CD4-positive, alpha-beta T cell treated with Interleukin-12 subunit alpha and Interleukin-12 subunit beta, for 1 hour (primary cell): Measurements from ENCODE around the gene MXD3.

Source experiments
- DNase-seq: peaks from one replicate; pipeline ENCODE4 v3.0.0-alpha.2; 2020

The MXD3 gene

DNA sequence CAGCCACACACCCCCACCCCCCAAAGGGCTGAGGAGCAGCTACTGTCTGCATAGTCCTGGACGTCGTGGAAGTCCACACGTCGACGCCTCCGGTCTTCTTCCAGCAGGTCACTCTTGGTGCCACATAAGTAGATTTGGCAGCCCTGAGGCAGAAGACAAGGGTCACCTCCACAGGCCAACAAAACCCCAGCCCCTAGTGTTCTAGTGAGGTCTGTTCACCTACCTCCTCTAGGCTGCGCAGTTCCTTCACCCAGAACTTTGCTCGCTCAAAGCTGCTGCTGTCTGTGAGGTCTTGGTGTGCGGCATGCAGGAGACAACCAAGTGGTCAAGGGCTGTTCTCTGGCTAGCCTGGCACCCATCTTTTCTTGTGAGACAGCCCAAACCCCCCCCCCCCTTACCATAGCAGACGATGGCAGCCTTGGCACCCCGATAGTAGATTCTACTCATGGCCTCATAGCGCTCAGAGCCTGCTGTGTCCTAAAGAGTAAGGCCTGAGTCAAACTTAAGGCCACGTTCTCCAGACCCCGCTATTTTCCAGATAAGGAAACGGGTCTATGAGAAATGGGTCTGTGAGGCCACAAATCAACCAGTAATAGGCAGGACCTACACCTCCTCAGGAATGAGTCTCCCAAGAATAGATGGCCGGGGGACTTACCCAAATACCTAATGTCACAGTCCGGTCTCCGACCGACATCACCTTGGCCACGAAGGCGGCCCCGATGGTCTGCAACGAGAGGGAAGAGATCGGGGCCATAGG is 9.2 kb downstream of the MXD3 start:
- DNase-seq, result no peak

DNA sequence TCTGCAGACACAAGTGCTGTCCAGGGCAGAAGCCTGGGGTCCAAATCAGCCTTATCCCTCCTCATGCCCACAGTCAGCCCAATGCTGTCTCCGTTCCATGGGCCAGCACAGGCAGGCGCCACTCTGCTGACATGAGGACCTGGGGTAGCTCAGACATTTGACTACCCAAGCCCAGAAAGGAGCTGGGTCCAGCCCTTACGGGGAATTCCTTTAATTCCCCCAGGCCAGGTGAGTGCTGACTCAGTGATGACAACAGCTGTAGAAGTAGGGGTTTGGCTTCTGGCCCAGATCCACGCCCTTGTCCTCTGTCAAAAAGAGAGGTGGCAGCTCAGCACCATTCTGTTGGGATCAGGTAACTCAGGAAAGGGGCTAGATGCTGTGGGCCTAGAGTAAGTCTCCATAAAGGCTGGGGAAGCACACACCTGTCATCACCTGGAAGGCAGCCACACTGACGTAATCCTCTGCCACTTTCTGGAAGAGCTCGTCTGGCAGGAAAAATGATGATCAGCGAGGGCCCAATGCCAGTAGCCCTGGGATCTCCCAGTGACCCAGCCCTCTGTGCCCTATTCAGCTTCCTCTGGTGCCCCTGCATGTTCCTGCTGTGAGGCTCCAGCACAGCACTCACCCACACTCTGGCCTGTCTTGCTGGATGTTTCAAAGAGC is 10.1 kb downstream of the MXD3 start:
- no peak for DNase-seq

DNA sequence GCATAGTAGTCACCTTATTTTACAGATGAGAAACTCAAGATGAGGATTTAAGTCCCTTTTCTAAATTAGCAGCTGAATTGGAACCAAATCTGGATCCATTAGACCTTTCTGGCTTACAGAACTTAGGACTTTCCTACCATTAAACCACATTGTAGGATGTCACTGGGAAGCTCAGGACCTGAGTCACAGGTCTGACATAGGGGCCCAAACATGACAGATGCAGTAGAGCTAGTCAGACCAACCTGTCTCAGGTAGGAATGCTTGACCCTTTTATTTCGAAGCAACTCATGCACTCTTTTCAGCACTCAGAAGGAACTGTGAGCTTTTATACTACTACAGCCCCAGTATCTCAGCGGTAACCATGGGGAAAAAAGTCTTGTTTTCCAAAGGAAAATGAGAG is 10.7 kb downstream of the MXD3 start:
- DNase-seq, result no peak

DNA sequence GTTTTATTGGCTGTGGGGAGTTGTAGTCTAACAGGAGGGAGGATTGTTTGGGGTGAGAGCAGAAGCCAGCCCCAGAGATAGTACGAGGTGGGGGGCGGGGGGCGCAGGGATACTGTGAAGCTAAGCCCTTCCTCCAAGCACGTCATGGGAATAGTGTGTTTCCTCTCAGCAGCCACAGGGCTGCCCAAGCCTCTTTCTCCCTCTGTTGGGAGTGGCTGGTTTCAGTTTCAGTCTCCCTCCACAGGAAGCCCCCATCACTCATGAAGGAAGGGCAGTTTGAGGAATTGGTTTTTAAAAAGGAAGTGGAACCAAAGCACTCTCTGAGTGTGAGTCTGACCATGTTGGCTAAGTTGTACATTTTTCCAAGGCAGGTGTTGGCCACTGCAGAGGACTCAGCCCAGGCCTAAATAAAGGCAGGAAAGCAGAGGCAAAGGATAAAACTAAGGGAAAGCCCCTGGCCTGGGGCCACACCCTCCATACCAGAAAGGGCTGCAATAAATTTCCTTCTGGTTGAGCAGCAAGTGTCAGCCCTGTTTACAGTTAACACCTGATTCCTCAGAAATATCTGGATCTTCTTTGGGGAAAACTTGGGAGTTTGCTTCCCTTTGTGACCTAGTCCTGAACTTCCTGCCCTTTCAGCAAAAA is 11.3 kb downstream of the MXD3 start:
- peak; percentile 76 for DNase-seq

DNA sequence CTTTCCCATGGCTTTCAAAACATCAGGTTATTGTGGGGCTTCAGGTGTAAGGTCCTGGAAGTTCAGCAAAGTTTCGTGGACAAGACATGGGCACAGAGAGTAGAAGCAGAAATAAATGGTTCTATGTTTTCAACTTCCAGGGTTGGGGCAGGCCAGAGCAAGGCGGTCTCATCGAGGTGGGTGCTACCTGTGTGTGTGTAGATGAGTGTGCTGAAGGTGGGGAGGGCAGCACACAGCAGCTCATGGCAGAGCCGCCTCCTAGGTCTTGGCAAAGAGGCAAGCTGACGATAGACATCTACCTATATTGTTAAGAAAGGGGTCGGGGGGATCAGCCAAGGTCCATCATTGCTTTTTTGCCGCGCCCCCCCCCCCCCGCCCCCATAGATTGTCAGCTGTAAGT is 12.0 kb downstream of the MXD3 start:
- no peak for DNase-seq

DNA sequence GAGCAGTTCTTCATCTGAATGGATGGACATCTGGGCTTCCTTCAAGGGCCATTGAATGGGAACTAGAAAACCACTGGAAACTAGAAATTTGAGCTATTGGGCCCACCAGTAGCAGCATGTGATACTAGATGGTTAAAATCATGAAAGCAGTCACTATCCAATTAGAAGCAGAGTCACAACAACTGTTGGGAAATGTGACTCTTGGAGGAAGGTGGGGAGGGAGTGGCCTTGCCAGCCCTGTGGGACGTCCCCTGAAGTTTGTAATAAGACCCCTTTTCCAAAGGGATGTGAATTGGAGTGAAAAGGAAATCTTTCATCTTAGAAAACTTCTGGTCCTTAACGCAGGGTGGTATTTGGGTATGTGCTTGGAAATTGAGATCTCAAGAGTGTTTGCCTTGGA is 13.8 kb downstream of the MXD3 start:
- no peak for DNase-seq

DNA sequence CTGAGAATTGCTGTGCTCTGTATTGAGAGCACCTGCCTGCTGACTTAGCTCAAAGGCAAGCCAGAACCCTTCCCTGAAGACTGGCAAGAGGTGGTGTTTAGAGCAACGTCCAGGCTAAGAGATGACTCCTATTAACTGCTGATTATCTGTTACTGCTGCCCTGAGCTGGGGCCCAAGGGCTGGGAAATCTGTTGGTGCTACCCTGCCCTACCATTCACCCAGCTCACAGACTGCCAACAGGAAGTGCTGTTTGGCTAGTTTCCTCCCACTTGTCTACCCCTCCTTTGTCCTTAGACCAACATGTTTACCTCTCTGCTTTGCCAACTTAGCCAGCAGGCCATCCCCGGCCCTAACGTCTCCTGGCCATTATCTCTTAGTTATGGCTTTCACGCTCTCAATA is 15.1 kb downstream of the MXD3 start:
- no peak for DNase-seq

DNA sequence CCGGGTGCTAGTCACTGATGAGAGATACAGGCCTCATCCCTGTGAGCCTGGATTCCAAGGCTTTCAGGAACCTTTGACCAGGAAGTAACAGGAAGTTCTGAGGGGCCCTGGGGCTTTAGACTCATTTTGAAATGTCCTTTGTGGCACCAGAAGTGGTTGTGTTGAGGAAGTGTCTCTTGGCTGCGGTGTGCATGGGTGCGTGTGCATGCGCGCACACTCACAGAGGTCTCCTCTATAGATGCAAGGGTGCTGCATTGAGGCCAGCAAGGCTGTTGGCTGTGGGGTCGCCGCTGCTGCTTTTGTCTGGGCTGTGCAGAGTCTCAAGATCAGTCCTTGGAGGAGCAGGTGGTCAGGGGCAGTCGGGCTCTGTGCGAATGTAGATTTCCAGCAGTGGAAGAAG is 15.8 kb downstream of the MXD3 start:
- DNase-seq, result no peak

DNA sequence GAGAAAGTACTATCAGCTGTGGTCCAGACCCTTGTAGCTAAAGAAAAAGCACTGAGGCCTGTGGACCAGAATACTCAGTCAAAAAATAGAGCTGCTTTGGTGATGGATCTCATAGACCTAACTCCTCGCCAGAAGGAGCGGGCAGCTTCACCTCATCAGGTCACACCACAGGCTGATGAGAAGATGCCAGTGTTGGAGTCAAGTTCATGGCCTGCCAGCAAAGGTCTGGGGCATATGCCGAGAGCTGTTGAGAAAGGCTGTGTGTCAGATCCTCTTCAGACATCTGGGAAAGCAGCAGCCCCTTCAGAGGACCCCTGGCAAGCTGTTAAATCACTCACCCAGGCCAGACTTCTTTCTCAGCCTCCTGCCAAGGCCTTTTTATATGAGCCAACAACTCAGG is 17.1 kb downstream of the MXD3 start:
- DNase-seq, result no peak

DNA sequence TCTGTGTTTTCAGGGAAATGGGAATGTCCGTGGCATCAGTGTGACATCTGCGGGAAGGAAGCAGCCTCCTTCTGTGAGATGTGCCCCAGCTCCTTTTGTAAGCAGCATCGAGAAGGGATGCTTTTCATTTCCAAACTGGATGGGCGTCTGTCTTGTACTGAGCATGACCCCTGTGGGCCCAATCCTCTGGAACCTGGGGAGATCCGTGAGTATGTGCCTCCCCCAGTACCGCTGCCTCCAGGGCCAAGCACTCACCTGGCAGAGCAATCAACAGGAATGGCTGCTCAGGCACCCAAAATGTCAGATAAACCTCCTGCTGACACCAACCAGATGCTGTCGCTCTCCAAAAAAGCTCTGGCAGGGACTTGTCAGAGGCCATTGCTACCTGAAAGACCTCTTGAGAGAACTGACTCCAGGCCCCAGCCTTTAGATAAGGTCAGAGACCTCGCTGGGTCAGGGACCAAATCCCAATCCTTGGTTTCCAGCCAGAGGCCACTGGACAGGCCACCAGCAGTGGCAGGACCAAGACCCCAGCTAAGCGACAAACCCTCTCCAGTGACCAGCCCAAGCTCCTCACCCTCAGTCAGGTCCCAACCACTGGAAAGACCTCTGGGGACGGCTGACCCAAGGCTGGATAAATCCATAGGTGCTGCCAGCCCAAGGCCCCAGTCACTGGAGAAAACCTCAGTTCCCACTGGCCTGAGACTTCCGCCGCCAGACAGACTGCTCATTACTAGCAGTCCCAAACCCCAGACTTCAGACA is 17.7 kb downstream of the MXD3 start:
- DNase-seq, result no peak

DNA sequence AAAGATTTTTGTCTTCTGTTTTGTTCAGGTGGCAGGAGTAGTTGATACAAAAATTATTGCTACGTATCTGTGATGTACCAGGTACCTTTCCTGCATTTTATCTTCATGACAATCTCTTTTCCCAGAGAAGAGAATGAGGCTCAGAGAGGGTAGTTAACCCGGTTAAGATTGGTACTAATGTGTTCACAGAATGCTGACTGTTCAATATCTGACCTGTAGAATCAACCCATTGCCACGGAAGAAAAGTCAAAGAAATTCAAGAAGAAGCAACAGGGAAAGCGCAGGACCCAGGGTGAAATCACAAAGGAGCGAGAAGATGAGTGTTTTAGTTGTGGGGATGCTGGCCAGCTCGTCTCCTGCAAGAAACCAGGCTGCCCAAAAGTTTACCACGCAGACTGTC is 20.0 kb downstream of the MXD3 start:
- DNase-seq, result no peak

DNA sequence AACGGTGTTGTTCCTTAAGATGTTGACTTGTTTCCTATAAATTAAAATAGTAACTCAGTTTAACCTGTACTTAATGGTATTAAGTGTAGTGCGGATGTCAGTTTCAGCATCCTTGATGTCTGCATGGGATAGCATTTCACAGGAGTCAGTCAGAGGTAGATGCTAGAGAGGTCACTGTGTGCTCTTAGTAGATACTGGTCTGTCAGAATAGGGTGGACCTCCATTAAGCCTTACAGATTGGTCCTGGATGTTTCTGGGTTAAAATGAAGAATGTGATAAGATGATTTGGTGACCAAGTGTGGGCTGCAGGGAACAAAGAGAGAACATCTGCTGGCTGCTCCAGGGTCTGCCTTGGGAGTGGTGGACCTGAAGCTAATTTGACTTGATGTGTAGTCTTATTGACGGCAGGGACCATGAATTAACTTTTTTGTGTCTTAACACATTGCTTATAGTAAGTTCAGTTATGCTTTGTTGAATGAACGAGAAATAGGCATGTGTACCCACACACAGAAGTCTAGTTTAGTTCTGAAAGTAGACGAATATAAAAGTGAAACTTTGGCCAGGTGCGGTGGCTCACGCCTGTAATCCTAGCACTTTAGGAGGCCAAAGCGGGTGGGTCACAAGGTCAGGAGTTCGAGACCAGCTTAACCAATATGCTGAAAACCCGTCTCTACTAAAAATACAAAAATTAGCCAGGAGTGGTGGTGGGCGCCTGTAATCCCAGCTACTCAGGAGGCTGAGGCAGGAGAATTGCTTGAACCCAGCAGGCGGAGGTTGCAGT is 20.7 kb downstream of the MXD3 start:
- no peak for DNase-seq

DNA sequence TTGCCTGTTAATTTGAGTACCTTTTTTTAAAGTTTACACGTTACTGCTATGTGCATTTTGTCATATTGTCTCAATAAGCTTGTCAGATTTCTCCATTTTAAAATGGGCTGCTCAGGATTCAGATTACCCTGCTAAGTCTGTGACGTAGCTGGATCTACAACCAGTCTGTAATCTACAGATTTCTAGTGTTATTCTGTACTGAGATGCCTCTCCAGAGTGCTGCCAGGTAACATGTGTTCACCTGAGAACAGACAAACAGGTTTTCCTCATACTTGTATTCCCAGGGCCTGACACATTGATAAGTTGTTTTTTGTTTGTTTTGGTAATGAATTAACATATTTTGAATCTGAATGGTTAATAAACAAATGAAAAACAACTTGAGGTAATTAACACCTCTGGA is 23.5 kb downstream of the MXD3 start:
- DNase-seq, result no peak

DNA sequence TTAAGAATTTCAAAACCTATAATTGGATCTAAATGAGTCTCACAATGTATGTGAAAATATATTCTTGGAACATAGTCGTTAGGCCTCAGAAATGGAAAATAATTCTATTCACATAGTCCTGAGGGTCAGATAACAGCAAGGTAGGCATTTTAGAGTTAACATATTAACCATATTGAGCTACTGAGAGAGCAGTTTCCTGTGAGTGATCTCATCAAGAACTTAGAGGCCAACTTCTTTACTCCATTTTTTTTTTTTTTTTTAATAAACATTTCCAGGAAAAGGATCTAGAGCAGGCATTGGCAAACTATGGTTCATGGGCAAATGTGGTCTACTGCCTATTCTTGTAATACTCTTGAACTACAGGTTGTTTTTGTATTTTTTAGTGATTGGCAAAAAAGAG is 34.8 kb downstream of the MXD3 start:
- DNase-seq, result no peak

DNA sequence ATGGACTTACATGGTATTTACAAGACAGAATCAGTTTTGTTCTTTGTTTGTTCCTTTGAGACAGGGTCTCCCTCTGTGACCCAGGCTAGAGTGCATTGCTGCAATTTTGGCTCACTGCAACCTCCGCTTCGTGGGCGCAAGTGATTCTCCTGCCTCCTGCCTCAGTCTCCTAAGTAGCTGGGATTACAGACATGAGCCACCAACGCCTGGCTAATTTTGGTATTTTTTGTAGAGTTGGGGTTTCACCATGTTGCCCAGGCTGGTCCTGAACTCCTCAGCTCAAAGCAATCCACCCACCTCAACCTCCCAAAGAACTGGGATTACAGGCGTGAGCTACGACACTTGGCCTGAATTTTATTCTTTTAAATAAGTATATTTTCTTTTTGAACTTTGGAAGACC is 35.8 kb downstream of the MXD3 start:
- DNase-seq, result no peak

DNA sequence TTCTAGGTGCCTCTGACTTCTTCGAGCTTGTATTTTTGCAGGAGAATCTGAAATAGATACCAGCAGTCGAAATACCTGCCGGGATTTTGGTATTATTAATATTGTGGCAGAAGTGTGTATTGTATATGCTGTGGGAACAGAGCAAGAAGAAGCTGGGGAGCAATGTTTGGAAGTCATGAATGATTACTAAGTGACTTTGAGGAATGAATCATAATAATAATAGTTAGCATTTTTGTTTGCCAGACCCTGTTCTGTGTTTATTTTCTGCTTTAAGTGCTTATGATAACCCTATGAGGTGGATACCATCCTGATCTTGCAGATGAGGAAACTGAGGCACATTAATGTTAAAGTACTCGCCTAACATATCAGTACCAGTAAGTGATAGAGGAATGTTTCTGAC is 40.6 kb downstream of the MXD3 start:
- no peak for DNase-seq

DNA sequence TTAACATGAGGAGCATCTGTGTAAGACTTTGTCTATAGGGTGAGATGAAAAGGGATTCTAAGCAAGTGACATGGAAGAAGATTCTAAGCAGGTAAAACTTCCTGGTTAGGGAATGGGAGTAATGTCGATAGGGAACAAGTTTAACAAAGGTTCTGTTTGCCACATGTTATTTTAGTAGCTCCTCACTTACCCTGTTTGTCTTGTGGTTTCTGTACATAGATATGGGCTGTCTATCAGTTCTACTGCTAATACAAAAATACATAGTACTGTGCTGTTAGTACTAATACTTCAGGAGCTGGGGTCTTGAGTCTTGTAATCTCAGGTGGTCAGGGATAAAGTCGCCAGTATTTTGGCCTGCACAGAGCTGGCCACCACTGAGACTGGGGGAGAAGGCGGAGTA is 41.0 kb downstream of the MXD3 start:
- no peak for DNase-seq

DNA sequence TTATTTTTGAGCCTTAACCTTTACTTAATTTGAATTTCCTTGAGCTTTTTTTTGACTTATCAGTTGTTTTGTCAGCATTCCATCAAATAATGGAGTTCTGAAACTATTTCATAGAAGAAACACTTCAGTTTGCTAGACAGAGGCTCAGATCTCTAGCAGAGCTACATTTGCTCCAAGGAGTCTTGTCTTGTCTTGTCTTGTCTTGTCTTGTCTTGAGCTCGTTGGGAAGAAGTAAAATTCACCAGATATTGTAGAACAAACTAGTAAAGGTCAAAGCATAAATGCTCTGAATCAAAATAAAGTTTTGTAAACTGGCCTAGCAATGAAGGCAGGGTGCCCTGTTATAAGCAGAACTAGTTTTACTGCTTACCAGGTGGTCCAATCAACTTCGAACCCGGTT is 41.7 kb downstream of the MXD3 start:
- no peak for DNase-seq

DNA sequence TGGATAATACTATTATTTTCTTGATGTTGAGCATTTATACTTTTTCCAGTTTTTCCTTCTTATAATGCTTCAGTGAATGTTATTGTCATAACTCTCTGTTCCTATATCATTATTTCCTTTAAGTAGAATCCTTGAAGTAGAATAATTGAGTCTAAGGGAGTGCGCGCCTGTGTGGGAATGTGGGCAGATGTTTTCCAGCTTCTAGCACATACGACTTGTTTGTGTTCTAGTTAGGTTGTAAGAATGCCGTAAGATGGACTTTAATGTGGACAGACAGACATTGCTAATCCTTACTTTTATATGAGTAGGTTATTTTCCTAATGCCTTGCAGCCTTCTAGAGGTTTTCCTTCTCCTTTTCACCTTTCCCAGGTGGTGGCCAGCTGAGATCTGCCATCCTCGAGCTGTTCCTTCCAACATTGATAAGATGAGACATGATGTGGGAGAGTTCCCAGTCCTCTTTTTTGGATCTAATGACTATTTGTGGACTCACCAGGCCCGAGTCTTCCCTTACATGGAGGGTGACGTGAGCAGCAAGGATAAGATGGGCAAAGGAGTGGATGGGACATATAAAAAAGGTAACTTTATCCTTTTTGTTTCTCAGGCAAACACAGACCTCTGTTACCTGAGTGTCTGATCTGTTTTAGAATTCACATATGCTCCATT is 42.3 kb downstream of the MXD3 start:
- DNase-seq, result no peak

DNA sequence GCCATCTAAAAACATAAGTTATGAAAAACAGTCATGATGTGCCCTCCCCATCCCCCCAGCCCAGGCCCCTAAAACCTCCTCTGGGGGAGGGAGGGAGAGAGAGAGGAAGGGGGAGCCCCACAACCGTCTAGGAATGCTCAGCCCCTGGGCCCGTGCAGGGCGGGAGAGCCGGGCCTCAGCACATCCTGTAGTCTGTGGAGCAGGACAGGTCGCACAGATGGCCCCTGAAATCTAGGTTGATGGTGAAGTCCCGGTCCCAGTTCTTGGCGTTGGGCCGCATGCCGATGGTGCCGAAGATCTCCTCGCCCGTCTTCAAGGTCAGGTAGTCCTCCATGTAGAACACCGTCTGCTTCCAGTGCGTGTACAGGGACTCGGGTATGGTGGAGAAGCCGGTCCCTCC is 46.3 kb downstream of the MXD3 start:
- no peak for DNase-seq

DNA sequence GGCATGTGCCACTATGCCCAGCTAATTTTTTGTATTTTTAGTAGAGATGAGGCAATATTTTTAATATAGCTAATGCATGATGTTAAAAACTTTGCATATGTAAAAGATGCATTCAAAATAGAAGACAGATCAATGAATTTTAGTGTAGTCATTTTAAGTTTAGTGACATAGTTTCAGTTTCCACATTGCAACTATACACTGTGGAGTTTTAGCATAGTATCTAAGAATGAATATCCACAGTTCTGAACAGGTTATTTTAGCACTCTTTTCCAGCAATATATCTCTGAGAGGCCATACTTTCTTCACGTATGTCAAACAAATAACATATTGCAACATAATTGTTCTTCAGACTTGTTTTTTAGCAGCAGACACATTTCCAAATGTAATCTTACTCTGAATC is 47.5 kb downstream of the MXD3 start:
- no peak for DNase-seq

DNA sequence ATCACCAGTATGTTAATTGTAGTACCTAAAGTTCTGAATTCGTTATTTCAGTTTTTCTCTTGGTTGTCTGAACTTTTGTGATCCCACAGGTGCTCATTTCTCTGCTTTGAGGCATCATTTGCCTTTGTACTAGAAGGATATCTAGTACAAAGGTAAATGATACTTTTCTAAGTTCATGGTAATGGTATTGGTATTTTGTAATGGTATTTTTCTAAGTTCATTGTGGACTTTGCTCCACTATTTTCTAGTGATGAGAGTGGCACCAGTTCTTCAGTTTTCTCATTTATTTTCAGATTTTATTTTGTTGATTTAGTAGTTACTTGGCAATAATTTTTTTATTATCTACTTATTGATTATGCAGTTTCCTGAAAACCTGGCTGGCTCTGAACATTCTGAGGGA is 50.2 kb downstream of the MXD3 start:
- DNase-seq, result no peak
